Measurements from ENCODE around the gene COL6A3. TPM values are rescaled to one million over a fixed set of nuclear protein-coding genes. Genes with fewer than 3 reads are reported as not detected.

Gene COL6A3
- total RNA-seq, 1 donor: 1,478 TPM

- DNase-seq (ENCODE audit: low read depth): no peak
- H3K4me3 ChIP-seq (ENCODE audit: low read depth, low read length): no peak overlapping the region
- TF ChIP-seq CTCF (IDR thresholded peaks at IDR 0.05; ENCODE audit: insufficient read depth, low read length): no peak
Observed at GRCh38 chr2:237378650-237379049, 35.3 kb downstream of the COL6A3 start.

GRCh38 chr2:237374284-237375060, 39.5 kb downstream of the COL6A3 start:
- H3K4me3 ChIP-seq (ENCODE audit: low read depth, low read length): no peak overlapping the region
- no peak for DNase-seq (ENCODE audit: low read depth)
- no peak for TF ChIP-seq CTCF (IDR thresholded peaks at IDR 0.05; ENCODE audit: insufficient read depth, low read length)

- no peak for TF ChIP-seq CTCF (IDR thresholded peaks at IDR 0.05; ENCODE audit: insufficient read depth, low read length)
- no peak for DNase-seq (ENCODE audit: low read depth)
- H3K4me3 ChIP-seq (ENCODE audit: low read depth, low read length): no peak overlapping the region
Observed at GRCh38 chr2:237371856-237372255, 42.1 kb downstream of the COL6A3 start.

- DNase-seq (ENCODE audit: low read depth): no peak
- H3K4me3 ChIP-seq (ENCODE audit: low read depth, low read length): no peak overlapping the region
- TF ChIP-seq CTCF (IDR thresholded peaks at IDR 0.05; ENCODE audit: insufficient read depth, low read length): no peak
Observed at GRCh38 chr2:237365671-237366070, 48.3 kb downstream of the COL6A3 start.

GRCh38 chr2:237364655-237365054, 49.3 kb downstream of the COL6A3 start:
- DNase-seq (ENCODE audit: low read depth): no peak
- TF ChIP-seq CTCF (IDR thresholded peaks at IDR 0.05; ENCODE audit: insufficient read depth, low read length): no peak
- no peak overlapping the region for H3K4me3 ChIP-seq (ENCODE audit: low read depth, low read length)

GRCh38 chr2:237361194-237362004, 52.6 kb downstream of the COL6A3 start:
- peak; percentile 80 for DNase-seq (ENCODE audit: low read depth)
- TF ChIP-seq CTCF (IDR thresholded peaks at IDR 0.05; ENCODE audit: insufficient read depth, low read length): no peak
- no peak overlapping the region for H3K4me3 ChIP-seq (ENCODE audit: low read depth, low read length)

Measured in fibroblast of the aortic adventitia (primary cell).